ENCODE data around the gene CREB5. TPM values are rescaled to one million over a fixed set of nuclear protein-coding genes. Genes with fewer than 3 reads are reported as not detected.

The CREB5 gene
- total RNA-seq, 1 donor from 2014 or later = 8.9 TPM

- intact Hi-C loops (cut with DNase I) = no loop called here
- no peak for DNase-seq
- Histone ChIP-seq H3K9me3 (no peaks in the 10 kb centered on the region), H3K4me1 (peaks cover 27% of the 10 kb centered on the region), H3K27ac (peak overlapping the region; percentile 74), H3K36me3 (no peaks in the 10 kb centered on the region), H3K27me3 (no peaks in the 10 kb centered on the region), H3K4me3 (peak overlapping the region; percentile 48)
- TF ChIP-seq CTCF (IDR thresholded peaks at IDR 0.05) = no peak
- ATAC-seq = peak; percentile 19
Measured at GRCh38 chr7:28686418-28686800, 274.1 kb downstream of the CREB5 start.

DNA sequence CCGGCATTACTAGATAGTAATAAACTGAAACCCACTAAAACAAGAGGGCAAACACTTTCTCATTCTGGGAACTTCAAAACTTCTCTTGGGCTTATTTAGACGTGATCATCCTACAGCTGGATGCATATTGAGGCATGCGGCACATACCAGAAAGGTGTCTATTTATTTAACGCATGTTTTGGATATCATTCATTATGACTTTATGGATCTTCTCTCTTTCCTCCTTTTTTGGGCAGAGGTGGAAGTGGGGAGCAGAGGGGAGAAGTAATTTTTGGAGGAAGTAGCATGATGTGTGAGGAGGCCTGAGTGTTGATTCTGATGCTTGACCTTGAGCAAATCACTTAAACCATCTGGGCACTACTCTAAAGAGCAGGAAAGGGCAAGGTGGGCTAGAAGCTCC is 275.2 kb downstream of the CREB5 start:
- Histone ChIP-seq H3K27ac (no peak overlapping the region), H3K9me3 (no peaks in the 10 kb centered on the region), H3K4me1 (peaks cover 27% of the 10 kb centered on the region), H3K27me3 (no peaks in the 10 kb centered on the region), H3K4me3 (peak overlapping the region; percentile 48), H3K36me3 (no peaks in the 10 kb centered on the region)
- DNase-seq (no peak), ATAC-seq (no peak)
- intact Hi-C loops (cut with DNase I) = no loop called here
- no peak for TF ChIP-seq CTCF (IDR thresholded peaks at IDR 0.05)

DNA sequence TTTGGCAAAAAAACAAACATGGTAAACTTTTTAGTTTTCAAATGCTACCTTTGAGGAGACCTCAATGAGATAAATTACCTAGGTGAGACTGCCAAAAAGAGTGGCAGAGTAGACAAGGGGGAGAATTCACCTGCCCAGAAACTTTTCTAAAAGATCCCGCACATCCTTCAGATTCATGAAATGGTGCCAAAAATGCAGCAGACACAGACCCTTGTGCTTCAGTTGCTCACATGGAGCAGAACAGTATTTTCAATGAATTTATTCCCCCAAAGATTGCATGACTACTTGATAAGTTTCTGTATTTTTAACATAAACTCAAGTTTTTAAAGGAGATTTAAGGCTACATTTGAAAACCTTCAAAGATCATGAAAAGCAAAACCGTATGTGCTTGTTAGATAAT is 275.9 kb downstream of the CREB5 start:
- no peaks in the 10 kb centered on the region for H3K36me3 ChIP-seq
- DNase-seq (no peak), ATAC-seq (no peak)
- H3K4me1 ChIP-seq = peaks cover 27% of the 10 kb centered on the region
- no peak for TF ChIP-seq CTCF (IDR thresholded peaks at IDR 0.05)
- H3K9me3 ChIP-seq = no peaks in the 10 kb centered on the region
- intact Hi-C loops (cut with DNase I) = no loop called here
- H3K4me3 ChIP-seq = no peak overlapping the region
- H3K27me3 ChIP-seq = no peaks in the 10 kb centered on the region
- no peak overlapping the region for H3K27ac ChIP-seq

GRCh38 chr7:28688651-28689050 is 276.3 kb downstream of the CREB5 start:
- Histone ChIP-seq H3K9me3 (no peaks in the 10 kb centered on the region), H3K27me3 (no peaks in the 10 kb centered on the region), H3K4me3 (no peak overlapping the region), H3K4me1 (peaks cover 27% of the 10 kb centered on the region), H3K36me3 (no peaks in the 10 kb centered on the region), H3K27ac (no peak overlapping the region)
- TF ChIP-seq CTCF (IDR thresholded peaks at IDR 0.05) = no peak
- ATAC-seq = no peak
- DNase-seq = no peak
- intact Hi-C loops (cut with DNase I) = no loop called here

DNA sequence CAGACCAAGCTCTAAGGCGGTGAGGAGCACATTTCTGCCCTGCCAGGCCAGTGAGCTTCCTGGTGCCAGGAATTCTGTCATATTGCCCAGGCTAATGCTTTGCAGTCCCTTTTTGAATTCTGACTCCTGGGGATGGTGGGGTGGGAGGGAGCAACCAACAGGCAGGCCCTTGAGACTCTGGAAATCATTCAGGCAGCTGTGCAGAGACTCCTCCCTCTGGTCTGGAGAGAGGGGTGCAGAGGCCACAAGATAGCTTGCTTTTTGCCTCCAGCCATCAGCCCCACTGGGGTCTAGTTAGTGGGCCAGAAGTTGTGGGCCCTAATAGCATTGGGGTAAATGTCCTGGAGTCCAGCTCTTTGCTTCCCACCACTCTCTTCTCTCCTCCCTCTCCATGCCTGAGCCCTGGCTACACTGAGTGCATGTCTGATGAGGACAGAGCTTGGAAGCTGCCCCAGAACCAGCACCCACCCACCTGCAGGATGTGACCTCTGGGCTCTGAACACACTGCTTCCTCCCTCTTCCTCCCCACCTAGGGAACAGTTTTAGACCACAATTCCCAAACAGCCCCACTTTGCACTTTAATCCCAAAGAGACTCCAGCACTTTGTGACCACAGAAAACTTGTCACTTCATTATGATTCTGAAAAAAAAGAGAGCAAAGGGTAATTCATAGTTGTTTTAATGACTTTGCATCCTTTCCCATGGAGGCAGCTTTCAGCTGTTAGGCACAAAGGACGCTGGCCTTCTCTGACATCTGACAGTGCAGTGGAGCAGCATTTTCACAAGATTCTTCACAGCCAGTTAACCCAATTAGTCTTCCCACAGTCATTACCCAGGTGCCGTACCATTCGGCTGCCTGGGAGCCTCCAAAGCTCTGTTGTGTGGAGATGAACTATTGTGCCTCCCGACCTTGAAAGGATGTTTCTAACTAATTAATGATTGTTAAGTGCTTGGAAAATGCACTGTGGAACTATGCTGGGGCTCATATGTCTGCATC is 283.3 kb downstream of the CREB5 start:
- Histone ChIP-seq H3K36me3 (no peaks in the 10 kb centered on the region), H3K9me3 (no peaks in the 10 kb centered on the region), H3K27me3 (no peaks in the 10 kb centered on the region), H3K4me1 (no peaks in the 10 kb centered on the region), H3K4me3 (no peak overlapping the region), H3K27ac (no peak overlapping the region)
- intact Hi-C loops (cut with DNase I) = no loop called here
- ATAC-seq = no peak
- no peak for DNase-seq
- TF ChIP-seq CTCF (IDR thresholded peaks at IDR 0.05) = no peak
